Neural cell (in vitro differentiated cells): ENCODE results near the gene COL4A1. TPM values are rescaled to one million over a fixed set of nuclear protein-coding genes. Genes with fewer than 3 reads are reported as not detected.

Experiments used
- H2AFZ ChIP-seq: fragments of 200-600, 300-800 bp; sonication (generic), shearing (Covaris generic); 2 replicates; pipeline ENCODE4 v1.6.0; 2014; ENCODE audit warnings: low read depth, mild to moderate bottlenecking, antibody characterized with exemption, low read length, moderate library complexity
- H3F3A ChIP-seq: fragments of 200-600 bp; shearing (Covaris generic); 2 replicates; pipeline ENCODE4 v1.6.1; 2016; ENCODE audit warnings: mild to moderate bottlenecking, moderate library complexity, mixed read lengths, antibody characterized with exemption, low read length; ENCODE audit not compliant: insufficient read depth, poor library complexity, severe bottlenecking
- H3K27ac ChIP-seq: fragments of 200-600, 300-800 bp; sonication (generic), shearing (Covaris generic); 2 replicates; pipeline ENCODE4 v1.5.1; 2014; ENCODE audit warnings: mild to moderate bottlenecking, low read length, moderate library complexity
- H3K27me3 ChIP-seq: fragments of 300-800, 200-600 bp; sonication (generic), shearing (Covaris generic); 2 replicates; pipeline ENCODE4 v1.6.0; 2014; ENCODE audit warnings: mild to moderate bottlenecking, low read depth, low read length, moderate library complexity; ENCODE audit not compliant: insufficient read depth
- H3K36me3 ChIP-seq: fragments of 300-800, 200-600 bp; sonication (generic), shearing (Covaris generic); 2 replicates; pipeline ENCODE4 v1.5.1; 2014; ENCODE audit warnings: mild to moderate bottlenecking, antibody characterized with exemption, low read length, moderate library complexity; ENCODE audit not compliant: insufficient read depth
- H3K4me2 ChIP-seq: fragments of 300-800, 200-600 bp; sonication (generic), shearing (Covaris generic); 2 replicates; pipeline ENCODE4 v1.6.0; 2014; ENCODE audit warnings: mild to moderate bottlenecking, low read length
- H3K4me3 ChIP-seq: fragments of 300-800, 200-600 bp; sonication (generic), shearing (Covaris generic); 2 replicates; pipeline ENCODE4 v1.5.1; 2014; ENCODE audit warnings: mild to moderate bottlenecking, low read length, moderate library complexity
- H3K79me2 ChIP-seq: fragments of 200-600 bp; shearing (Covaris generic); replicated peaks from 2 replicates; pipeline ENCODE4 v1.6.0; 2014; ENCODE audit warnings: mild to moderate bottlenecking, low read length, moderate library complexity; ENCODE audit not compliant: insufficient read depth
- H3K9ac ChIP-seq: fragments of 300-800, 200-600 bp; sonication (generic), shearing (Covaris generic); 2 replicates; pipeline ENCODE4 v1.6.1; 2016; ENCODE audit warnings: mild to moderate bottlenecking, low read length, mixed read lengths
- H3K9me2 ChIP-seq: fragments of 200-600 bp; shearing (Covaris generic); 2 replicates; pipeline ENCODE4 v1.6.1; 2016; ENCODE audit warnings: mild to moderate bottlenecking, low read length, mixed read lengths; ENCODE audit not compliant: insufficient read depth
- H3K9me3 ChIP-seq: fragments of 200-600, 300-800 bp; sonication (generic), shearing (Covaris generic); 2 replicates; pipeline ENCODE4 v1.6.1; 2016; ENCODE audit warnings: mild to moderate bottlenecking, mixed run types, low read length, moderate library complexity, mixed read lengths
- H4K20me1 ChIP-seq: fragments of 200-600 bp; shearing (Covaris generic); 2 replicates; pipeline ENCODE4 v1.6.1; 2016; ENCODE audit warnings: mild to moderate bottlenecking, mixed run types; ENCODE audit not compliant: insufficient read depth
- EP300 ChIP-seq: fragments of 450-650 bp; conservative IDR thresholded peaks from 2 replicates; pipeline ENCODE4 v1.6.1; 2014; ENCODE audit warnings: antibody characterized with exemption, mild to moderate bottlenecking, moderate library complexity; ENCODE audit not compliant: poor library complexity, severe bottlenecking
- EZH2 ChIP-seq: fragments of 200-600, 300-800 bp; shearing (Covaris generic), sonication (generic); IDR thresholded peaks from 2 replicates; pipeline ENCODE4 v1.6.1; 2014; ENCODE audit warnings: antibody characterized with exemption, low read length, borderline replicate concordance, mild to moderate bottlenecking; ENCODE audit not compliant: insufficient read depth, poor library complexity, severe bottlenecking
- MXI1 ChIP-seq: fragments of 450-650 bp; conservative IDR thresholded peaks from 2 replicates; pipeline ENCODE4 v1.6.1; 2014; ENCODE audit warnings: antibody characterized with exemption, mild to moderate bottlenecking; ENCODE audit not compliant: poor library complexity, severe bottlenecking
- POLR2AphosphoS5 ChIP-seq: IDR thresholded peaks from 2 replicates; pipeline ENCODE4 v1.6.1; 2012
- RAD21 ChIP-seq: fragments of 450-650 bp; conservative IDR thresholded peaks from 2 replicates; pipeline ENCODE4 v1.6.1; 2014; ENCODE audit warnings: antibody characterized with exemption, mild to moderate bottlenecking, moderate library complexity
- SMC3 ChIP-seq: fragments of 450-650 bp; conservative IDR thresholded peaks from 2 replicates; pipeline ENCODE4 v1.6.1; 2014; ENCODE audit warnings: antibody characterized with exemption, mild to moderate bottlenecking, moderate library complexity; ENCODE audit not compliant: poor library complexity
- TAF1 ChIP-seq: IDR thresholded peaks from 2 replicates; pipeline ENCODE4 v1.6.1; 2012; ENCODE audit warnings: low read depth
- polyA plus RNA-seq: library from polyadenylated mRNA; depleted of rRNA; stranded (reverse); fragments of >200 nt; gene quantifications from 2 replicates; pipeline ENCODE4 v1.2.3, GENCODE V29; 2014
- TF ChIP-seq, protein P1 (sequence below): fragments of 450-650 bp; IDR thresholded peaks from 2 replicates; pipeline ENCODE4 v1.5.1; 2014; ENCODE audit warnings: antibody characterized with exemption, mild to moderate bottlenecking, moderate library complexity; ENCODE audit not compliant: poor library complexity, severe bottlenecking
- TF ChIP-seq, protein P2 (sequence below): IDR thresholded peaks from 2 replicates; pipeline ENCODE4 v1.6.1; 2012; ENCODE audit warnings: borderline replicate concordance

Gene COL4A1
- polyA plus RNA-seq, 1 donor from 2014 or later, result 13.1 TPM

DNA sequence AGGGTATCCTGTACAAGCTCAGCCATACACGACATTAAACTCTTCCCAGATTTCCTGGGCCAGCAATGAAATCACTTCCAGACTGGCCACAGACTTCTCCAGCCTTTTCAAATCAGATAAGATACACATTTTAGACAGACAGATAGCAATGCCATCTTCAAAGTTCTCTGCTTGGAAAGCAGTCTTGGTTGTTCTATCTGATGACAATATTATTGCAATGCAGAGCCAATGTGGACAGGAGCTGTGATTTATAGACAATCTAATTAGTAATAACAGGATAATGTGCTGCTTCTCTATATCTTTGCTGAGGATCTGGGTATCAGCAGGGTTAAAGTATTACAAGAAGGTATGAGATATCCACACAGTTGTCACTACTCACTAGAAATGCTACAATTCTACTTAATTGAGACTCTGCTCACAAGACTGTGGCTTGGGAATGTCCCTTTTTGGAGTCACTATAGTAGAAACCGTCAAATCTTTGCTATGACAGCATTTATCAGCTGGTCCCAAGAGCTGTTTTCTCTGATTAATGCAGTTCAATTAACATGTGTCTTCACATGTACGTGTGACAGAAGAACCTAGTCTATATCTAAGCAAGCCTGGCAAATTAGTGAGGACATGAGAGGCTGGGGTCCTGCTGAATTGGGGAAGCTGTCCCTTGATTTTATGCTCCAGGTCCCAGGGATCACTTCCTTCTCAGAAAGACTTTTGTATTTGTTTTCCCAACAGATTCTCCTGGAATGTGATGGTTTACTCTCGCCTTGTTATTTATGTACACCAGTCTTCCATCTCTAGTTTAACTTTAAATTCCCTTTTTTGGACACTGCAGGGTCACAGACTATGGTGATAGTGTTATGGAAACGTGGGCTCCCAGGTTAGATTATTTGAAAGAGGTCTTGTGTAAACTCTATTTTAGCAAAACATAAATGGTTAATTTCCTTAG is 68.8 kb downstream of the COL4A1 start:
- no peaks in the 10 kb centered on the region for H3K36me3 ChIP-seq
- H3K9ac ChIP-seq, result no peak overlapping the region
- H4K20me1 ChIP-seq, result no peaks in the 10 kb centered on the region

DNA sequence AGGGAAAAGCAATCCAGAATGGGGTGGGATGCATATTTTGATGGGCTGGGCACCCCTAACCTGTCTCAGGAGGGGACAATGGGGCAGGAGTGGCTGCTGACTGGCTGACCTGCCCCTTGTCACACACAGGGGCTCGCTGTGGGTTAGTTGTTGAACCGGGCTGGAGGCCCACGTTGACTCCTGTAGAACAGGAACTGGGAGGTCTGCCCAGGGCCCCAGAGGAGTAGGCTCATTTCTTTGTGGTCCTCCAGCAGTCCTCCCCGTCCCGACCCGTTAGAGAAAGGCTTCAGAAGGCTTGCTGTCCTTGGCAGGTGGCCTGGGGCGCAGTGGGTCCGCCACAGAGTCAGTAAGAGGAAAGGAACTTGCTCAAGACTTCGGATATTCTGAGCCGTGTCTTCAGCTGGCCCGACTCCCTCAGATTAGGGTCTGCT is 70.1 kb downstream of the COL4A1 start:
- Histone ChIP-seq H4K20me1 (no peaks in the 10 kb centered on the region), H3K9me2 (no peaks in the 10 kb centered on the region), H3K36me3 (no peaks in the 10 kb centered on the region), H3F3A (no peaks in the 10 kb centered on the region), H3K9ac (no peak overlapping the region), H3K27me3 (no peaks in the 10 kb centered on the region), H3K4me3 (no peak overlapping the region), H3K9me3 (no peaks in the 10 kb centered on the region), H3K79me2 (no peaks in the 10 kb centered on the region), H3K4me2 (no peak overlapping the region), H3K27ac (no peak overlapping the region), H2AFZ (no peak overlapping the region)
- TF ChIP-seq MXI1, result no peak
- no peak for TF ChIP-seq EP300
- no peak for TF ChIP-seq EZH2
- TF ChIP-seq, protein P1, sequence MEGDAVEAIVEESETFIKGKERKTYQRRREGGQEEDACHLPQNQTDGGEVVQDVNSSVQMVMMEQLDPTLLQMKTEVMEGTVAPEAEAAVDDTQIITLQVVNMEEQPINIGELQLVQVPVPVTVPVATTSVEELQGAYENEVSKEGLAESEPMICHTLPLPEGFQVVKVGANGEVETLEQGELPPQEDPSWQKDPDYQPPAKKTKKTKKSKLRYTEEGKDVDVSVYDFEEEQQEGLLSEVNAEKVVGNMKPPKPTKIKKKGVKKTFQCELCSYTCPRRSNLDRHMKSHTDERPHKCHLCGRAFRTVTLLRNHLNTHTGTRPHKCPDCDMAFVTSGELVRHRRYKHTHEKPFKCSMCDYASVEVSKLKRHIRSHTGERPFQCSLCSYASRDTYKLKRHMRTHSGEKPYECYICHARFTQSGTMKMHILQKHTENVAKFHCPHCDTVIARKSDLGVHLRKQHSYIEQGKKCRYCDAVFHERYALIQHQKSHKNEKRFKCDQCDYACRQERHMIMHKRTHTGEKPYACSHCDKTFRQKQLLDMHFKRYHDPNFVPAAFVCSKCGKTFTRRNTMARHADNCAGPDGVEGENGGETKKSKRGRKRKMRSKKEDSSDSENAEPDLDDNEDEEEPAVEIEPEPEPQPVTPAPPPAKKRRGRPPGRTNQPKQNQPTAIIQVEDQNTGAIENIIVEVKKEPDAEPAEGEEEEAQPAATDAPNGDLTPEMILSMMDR, result no peak
- TF ChIP-seq, protein P2, sequence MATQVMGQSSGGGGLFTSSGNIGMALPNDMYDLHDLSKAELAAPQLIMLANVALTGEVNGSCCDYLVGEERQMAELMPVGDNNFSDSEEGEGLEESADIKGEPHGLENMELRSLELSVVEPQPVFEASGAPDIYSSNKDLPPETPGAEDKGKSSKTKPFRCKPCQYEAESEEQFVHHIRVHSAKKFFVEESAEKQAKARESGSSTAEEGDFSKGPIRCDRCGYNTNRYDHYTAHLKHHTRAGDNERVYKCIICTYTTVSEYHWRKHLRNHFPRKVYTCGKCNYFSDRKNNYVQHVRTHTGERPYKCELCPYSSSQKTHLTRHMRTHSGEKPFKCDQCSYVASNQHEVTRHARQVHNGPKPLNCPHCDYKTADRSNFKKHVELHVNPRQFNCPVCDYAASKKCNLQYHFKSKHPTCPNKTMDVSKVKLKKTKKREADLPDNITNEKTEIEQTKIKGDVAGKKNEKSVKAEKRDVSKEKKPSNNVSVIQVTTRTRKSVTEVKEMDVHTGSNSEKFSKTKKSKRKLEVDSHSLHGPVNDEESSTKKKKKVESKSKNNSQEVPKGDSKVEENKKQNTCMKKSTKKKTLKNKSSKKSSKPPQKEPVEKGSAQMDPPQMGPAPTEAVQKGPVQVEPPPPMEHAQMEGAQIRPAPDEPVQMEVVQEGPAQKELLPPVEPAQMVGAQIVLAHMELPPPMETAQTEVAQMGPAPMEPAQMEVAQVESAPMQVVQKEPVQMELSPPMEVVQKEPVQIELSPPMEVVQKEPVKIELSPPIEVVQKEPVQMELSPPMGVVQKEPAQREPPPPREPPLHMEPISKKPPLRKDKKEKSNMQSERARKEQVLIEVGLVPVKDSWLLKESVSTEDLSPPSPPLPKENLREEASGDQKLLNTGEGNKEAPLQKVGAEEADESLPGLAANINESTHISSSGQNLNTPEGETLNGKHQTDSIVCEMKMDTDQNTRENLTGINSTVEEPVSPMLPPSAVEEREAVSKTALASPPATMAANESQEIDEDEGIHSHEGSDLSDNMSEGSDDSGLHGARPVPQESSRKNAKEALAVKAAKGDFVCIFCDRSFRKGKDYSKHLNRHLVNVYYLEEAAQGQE, result no peak
- no peak for TF ChIP-seq POLR2AphosphoS5
- no peak for TF ChIP-seq RAD21
- no peak for TF ChIP-seq SMC3

More for the DNA sequence above, 68.8 kb downstream of the COL4A1 start:
- Histone ChIP-seq H3K4me2 (no peak overlapping the region), H3K27ac (no peak overlapping the region), H3F3A (no peaks in the 10 kb centered on the region), H3K4me3 (no peak overlapping the region), H3K9me2 (no peaks in the 10 kb centered on the region), H3K27me3 (no peaks in the 10 kb centered on the region), H3K79me2 (no peaks in the 10 kb centered on the region), H3K9me3 (no peaks in the 10 kb centered on the region), H2AFZ (no peak overlapping the region)
- TF ChIP-seq MXI1 (no peak), TAF1 (no peak), SMC3 (no peak), RAD21 (no peak), EP300 (no peak), EZH2 (no peak), POLR2AphosphoS5 (no peak)
- TF ChIP-seq, protein P2, result no peak
- TF ChIP-seq, protein P1, result no peak
